ENCODE results near the gene IRF9.

DNA sequence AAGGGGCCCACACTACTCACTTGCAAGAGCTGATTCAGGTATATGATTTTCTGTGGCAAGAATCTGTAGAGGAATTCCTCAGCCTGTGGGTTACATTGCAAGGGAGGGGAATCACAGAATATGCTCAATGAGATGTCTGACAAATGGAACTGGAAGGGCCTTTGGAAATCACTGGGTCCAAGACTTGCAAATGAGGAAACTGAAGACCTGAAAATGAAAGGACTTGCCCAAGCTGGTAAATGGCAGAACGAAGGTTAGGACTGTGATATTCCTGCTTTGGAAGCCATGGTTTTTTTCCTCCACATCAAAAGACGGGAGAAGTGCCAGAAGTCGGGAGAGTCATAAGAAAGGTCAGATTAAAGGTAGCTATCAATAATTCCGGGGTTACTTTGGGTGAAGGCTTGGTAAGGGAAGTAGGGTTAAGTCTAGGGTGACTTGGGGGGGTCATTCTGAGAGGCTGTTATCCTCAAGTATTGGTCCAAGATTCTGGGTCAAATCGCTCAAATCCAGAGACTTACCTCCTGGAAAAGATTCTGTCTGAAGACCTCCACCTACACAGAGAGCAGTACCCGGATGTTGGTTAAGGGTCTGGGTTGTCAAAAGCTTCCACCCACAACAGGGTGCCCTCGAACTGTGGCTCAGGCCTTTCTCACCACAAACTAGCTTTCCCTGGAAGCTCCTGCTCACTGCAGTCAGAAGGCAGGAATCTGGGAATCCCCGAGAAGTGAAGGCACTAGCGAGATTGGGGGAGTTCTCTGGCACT is 15.2 kb upstream of the IRF9 start:
- TF ChIP-seq, protein P1, sequence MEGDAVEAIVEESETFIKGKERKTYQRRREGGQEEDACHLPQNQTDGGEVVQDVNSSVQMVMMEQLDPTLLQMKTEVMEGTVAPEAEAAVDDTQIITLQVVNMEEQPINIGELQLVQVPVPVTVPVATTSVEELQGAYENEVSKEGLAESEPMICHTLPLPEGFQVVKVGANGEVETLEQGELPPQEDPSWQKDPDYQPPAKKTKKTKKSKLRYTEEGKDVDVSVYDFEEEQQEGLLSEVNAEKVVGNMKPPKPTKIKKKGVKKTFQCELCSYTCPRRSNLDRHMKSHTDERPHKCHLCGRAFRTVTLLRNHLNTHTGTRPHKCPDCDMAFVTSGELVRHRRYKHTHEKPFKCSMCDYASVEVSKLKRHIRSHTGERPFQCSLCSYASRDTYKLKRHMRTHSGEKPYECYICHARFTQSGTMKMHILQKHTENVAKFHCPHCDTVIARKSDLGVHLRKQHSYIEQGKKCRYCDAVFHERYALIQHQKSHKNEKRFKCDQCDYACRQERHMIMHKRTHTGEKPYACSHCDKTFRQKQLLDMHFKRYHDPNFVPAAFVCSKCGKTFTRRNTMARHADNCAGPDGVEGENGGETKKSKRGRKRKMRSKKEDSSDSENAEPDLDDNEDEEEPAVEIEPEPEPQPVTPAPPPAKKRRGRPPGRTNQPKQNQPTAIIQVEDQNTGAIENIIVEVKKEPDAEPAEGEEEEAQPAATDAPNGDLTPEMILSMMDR (conservative IDR thresholded peaks at IDR 0.05; ENCODE audit: low read length): no peak
- no peak for TF ChIP-seq EZH2phosphoT487 (IDR thresholded peaks at IDR 0.05; ENCODE audit: borderline replicate concordance, low read depth, low read length)

All from OCI-LY7 (cell line).